Head of caudate nucleus (tissue), 42 donors: ENCODE results near the gene NDUFA5.
"Not testable (repeated sequence)": the region's sequence is repeated elsewhere in the genome, so short reads cannot be mapped to it uniquely, and the experiment has no call there.

ENCODE experiments used
- DNase-seq, 42 donors: peaks; one replicate each; pipeline versions ENCODE4 v3.0.0 to v3.0.0-alpha.2; 2020 to 2021; ENCODE audit warnings: mixed read lengths in 7 of 42
- intact Hi-C: fragments of 100-400 bp; cut with DNase I; formaldehyde crosslinking; loops from one replicate; pipeline ENCODE4 v1.15.0; 2022

The NDUFA5 gene

GRCh38 chr7:123562121-123562520, 4.5 kb upstream of the NDUFA5 start:
- intact Hi-C loops = no loop called here

GRCh38 chr7:123558289-123558874, 764 bp upstream of the NDUFA5 start:
- DNase-seq = no peak
- intact Hi-C loops = no loop called here

More at GRCh38 chr7:123562121-123562520, 4.5 kb upstream of the NDUFA5 start:
- no peak for DNase-seq

- intact Hi-C loops = no loop called here
- no peak for DNase-seq
These were observed 611 bp downstream of the NDUFA5 start for GRCh38 chr7:123557016-123557397.

- DNase-seq = no peak
- intact Hi-C loops = no loop called here
These were observed 2.1 kb downstream of the NDUFA5 start for GRCh38 chr7:123555484-123555883.

GRCh38 chr7:123553159-123553558, 4.5 kb downstream of the NDUFA5 start:
- no peak for DNase-seq
- intact Hi-C loops = no loop called here

- intact Hi-C loops = no loop called here
- DNase-seq = no peak
These were observed 5.0 kb downstream of the NDUFA5 start for GRCh38 chr7:123552641-123553040.

GRCh38 chr7:123552134-123552533, 5.5 kb downstream of the NDUFA5 start:
- intact Hi-C loops, DNase-seq: not testable (repeated sequence)

- intact Hi-C loops = no loop called here
- DNase-seq = no peak
These were observed 9.2 kb downstream of the NDUFA5 start for GRCh38 chr7:123548406-123548805.

GRCh38 chr7:123539871-123540270, 17.7 kb downstream of the NDUFA5 start:
- no peak for DNase-seq
- intact Hi-C loops = no loop called here

GRCh38 chr7:123538897-123539296, 18.7 kb downstream of the NDUFA5 start:
- intact Hi-C loops = no loop called here
- DNase-seq = no peak

- intact Hi-C loops = no loop called here
- no peak for DNase-seq
These were observed 19.4 kb downstream of the NDUFA5 start for GRCh38 chr7:123538189-123538714.

- intact Hi-C loops = no loop called here
- no peak for DNase-seq
These were observed 20.5 kb downstream of the NDUFA5 start for GRCh38 chr7:123537026-123537642.

- peak in 3 of 42 donors; percentile 3 to 32 (median 8) for DNase-seq
- intact Hi-C loops = no loop called here
These were observed 22.1 kb downstream of the NDUFA5 start for GRCh38 chr7:123535517-123535916.

- peak; percentile 91 to 100 (median 98) for DNase-seq
- intact Hi-C loops = no loop called here
These were observed 23.0 kb downstream of the NDUFA5 start, which contains the start of gene IQUB for GRCh38 chr7:123534383-123535260. TSS of gene IQUB (minus strand) at chr7:123534595. CDS start at chr7:123512340, 22,255 bp downstream.

GRCh38 chr7:123533929-123534382, 23.7 kb downstream of the NDUFA5 start:
- intact Hi-C loops = no loop called here
- peak in 2 of 42 donors; percentile 4 to 10 for DNase-seq

- no peak for DNase-seq
- intact Hi-C loops = no loop called here
These were observed 24.1 kb downstream of the NDUFA5 start for GRCh38 chr7:123533553-123533917.

- peak in 30 of 42 donors; percentile 9 to 69 (median 30) for DNase-seq
- intact Hi-C loops = not testable (repeated sequence)
These were observed 24.6 kb downstream of the NDUFA5 start for GRCh38 chr7:123532788-123533552.

- DNase-seq, intact Hi-C loops: not testable (repeated sequence)
These were observed 25.3 kb downstream of the NDUFA5 start for GRCh38 chr7:123532343-123532742.

GRCh38 chr7:123530035-123530591, 27.5 kb downstream of the NDUFA5 start:
- intact Hi-C loops, DNase-seq: not testable (repeated sequence)
